Measurements from ENCODE around the gene JPH2. TPM values are rescaled to one million over a fixed set of nuclear protein-coding genes. Genes with fewer than 3 reads are reported as not detected.

Gene JPH2
- total RNA-seq, 1 experiment from 2014 or later, result 0.17 TPM

- H3K4me1 ChIP-seq (ENCODE audit: control insufficient read depth in 1 of 2, insufficient read depth in 2 of 2, low read length in 2 of 2), result no peaks in the 10 kb centered on the region
- no peaks in the 10 kb centered on the region for H3K9me2 ChIP-seq (ENCODE audit: insufficient read depth)
- no peaks in the 10 kb centered on the region for H3K27me3 ChIP-seq (ENCODE audit: insufficient read depth, low read length)
- H3K9ac ChIP-seq (ENCODE audit: low read length), result no peak overlapping the region
- ChIA-PET POLR2A (no interaction called here), CTCF (interaction anchor here (0.7 to 3.1 kb wide), 7 partner anchors 8 to 361 kb away, joined by 3 to 17 read pairs (median 3); no protein-coding TSS in a partner anchor), RAD21 (ENCODE audit: low non-redundant PET in 1 of 2, low total read pairs in 2 of 2, uncharacterized antibody in 2 of 2, unreplicated experiment in 2 of 2) (interaction anchor here in 1 of 2 experiments (0.7 kb wide), 1 partner anchor 75 kb away, joined by 3 read pairs; no protein-coding TSS in a partner anchor)
- H4K20me1 ChIP-seq (ENCODE audit: insufficient read depth), result no peaks in the 10 kb centered on the region
- TF ChIP-seq JUND (IDR thresholded peaks at IDR 0.05) (no peak), RAD21 (IDR thresholded peaks at IDR 0.05; ENCODE audit: low read depth) (no peak), SRF (IDR thresholded peaks at IDR 0.05; ENCODE audit: low read depth) (no peak), ZFX (IDR thresholded peaks at IDR 0.05) (no peak), CTCF (IDR thresholded peaks at IDR 0.05 in 2 of 3, conservative IDR thresholded peaks at IDR 0.05 in 1 of 3; ENCODE audit: borderline replicate concordance in 1 of 3, insufficient read depth in 1 of 3, low read depth in 2 of 3, low read length in 2 of 3) (no peak), EZH2phosphoT487 (IDR thresholded peaks at IDR 0.05; ENCODE audit: borderline replicate concordance) (no peak), EZH2 (IDR thresholded peaks at IDR 0.05) (no peak), CBX3 (IDR thresholded peaks at IDR 0.05; ENCODE audit: low read depth) (no peak), FOSL1 (IDR thresholded peaks at IDR 0.05; ENCODE audit: low read depth) (no peak), POLR2AphosphoS5 (IDR thresholded peaks at IDR 0.05; ENCODE audit: low read depth, low read length) (no peak), ELF1 (IDR thresholded peaks at IDR 0.05; ENCODE audit: borderline replicate concordance, low read depth) (no peak), SP1 (IDR thresholded peaks at IDR 0.05; ENCODE audit: low read depth) (no peak), EGR1 (IDR thresholded peaks at IDR 0.05; ENCODE audit: low read depth) (no peak)
- TF ChIP-seq, protein P1, sequence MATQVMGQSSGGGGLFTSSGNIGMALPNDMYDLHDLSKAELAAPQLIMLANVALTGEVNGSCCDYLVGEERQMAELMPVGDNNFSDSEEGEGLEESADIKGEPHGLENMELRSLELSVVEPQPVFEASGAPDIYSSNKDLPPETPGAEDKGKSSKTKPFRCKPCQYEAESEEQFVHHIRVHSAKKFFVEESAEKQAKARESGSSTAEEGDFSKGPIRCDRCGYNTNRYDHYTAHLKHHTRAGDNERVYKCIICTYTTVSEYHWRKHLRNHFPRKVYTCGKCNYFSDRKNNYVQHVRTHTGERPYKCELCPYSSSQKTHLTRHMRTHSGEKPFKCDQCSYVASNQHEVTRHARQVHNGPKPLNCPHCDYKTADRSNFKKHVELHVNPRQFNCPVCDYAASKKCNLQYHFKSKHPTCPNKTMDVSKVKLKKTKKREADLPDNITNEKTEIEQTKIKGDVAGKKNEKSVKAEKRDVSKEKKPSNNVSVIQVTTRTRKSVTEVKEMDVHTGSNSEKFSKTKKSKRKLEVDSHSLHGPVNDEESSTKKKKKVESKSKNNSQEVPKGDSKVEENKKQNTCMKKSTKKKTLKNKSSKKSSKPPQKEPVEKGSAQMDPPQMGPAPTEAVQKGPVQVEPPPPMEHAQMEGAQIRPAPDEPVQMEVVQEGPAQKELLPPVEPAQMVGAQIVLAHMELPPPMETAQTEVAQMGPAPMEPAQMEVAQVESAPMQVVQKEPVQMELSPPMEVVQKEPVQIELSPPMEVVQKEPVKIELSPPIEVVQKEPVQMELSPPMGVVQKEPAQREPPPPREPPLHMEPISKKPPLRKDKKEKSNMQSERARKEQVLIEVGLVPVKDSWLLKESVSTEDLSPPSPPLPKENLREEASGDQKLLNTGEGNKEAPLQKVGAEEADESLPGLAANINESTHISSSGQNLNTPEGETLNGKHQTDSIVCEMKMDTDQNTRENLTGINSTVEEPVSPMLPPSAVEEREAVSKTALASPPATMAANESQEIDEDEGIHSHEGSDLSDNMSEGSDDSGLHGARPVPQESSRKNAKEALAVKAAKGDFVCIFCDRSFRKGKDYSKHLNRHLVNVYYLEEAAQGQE (IDR thresholded peaks at IDR 0.05; ENCODE audit: low read depth), result no peak
- no peak overlapping the region for H3K4me2 ChIP-seq (ENCODE audit: low read length)
- H3K4me3 ChIP-seq (replicated peaks in 1 of 2; ENCODE audit: low read depth in 1 of 2, low read length in 2 of 2), result no peak overlapping the region
- no TSS peak for BruUV-seq (replicated peaks)
- DNase-seq (ENCODE audit: low read depth, low spot score) (no peak), ATAC-seq (no peak)
- no peak overlapping the region for H3K27ac ChIP-seq (ENCODE audit: low read depth, low read length)
- H3K9me3 ChIP-seq (ENCODE audit: control insufficient read depth in 1 of 2, insufficient read depth in 1 of 2, low read depth in 1 of 2, low read length in 2 of 2), result no peaks in the 10 kb centered on the region
- H3K36me3 ChIP-seq (ENCODE audit: control insufficient read depth in 1 of 2, insufficient read depth in 2 of 2, low read length in 2 of 2), result peaks cover 23 to 32% of the 10 kb centered on the region in 2 experiments
- peaks cover 15% of the 10 kb centered on the region for H3K79me2 ChIP-seq (ENCODE audit: insufficient read depth, low read length)
- intact Hi-C loops (cut with micrococcal nuclease), result loop anchor here (10.0 kb wide), 1 partner anchor 661 kb away; no protein-coding TSS in a partner anchor
- H2AFZ ChIP-seq (ENCODE audit: low read depth, low read length, poor library complexity, severe bottlenecking), result no peak overlapping the region
These were observed 8.6 kb upstream of the JPH2 start for GRCh38 chr20:44195605-44196004.
